HG03520 (cell line): ENCODE measurements around the gene OBI1.

Experiments
- ATAC-seq: cut with Tn5 transposase; IDR thresholded peaks from one replicate; pipeline ENCODE4 v1.9.1; 2021; ENCODE audit warnings: mild to moderate bottlenecking, moderate library complexity; ENCODE audit not compliant: unreplicated experiment

The OBI1 gene

DNA sequence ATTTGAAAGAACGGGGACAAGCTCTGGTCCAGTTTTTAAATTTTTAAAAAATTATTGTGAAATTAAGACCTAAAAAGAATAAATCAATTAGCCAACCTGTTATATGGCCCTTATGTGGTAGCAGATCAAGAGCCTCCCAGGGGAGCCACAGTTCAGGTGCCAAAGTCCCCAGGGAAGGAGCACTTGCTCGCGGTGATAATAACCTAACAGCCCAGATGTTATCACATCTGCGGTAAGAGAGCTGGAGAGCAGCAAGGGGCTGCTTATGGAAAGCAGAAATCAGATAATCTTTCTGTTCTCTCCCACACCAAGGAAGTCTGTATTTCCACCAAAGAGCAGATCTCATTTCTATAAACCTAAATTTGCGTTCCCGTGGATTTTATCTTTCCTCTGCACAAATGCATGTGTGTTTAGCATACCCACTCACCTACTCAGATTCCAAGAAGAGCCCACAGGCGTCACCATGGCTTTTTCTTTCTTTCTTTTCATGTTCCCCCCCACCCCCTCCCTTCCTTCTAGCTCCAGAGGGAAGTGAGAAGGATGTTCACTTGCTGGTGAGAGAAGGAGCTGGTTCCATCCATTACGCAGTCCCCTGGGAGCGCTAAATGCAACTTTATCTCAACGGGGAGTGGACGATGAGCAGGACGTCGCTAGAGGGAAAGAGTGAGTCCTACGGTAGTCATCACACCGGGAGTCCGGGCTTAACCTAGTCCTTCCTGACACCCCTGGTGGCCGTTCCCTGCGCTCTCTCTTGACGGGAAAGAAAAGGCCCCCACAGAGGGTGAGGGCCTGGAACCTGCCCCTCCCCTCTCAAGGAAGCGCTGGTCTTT, 54.0 kb downstream of the OBI1 start:
- no peak for ATAC-seq

DNA sequence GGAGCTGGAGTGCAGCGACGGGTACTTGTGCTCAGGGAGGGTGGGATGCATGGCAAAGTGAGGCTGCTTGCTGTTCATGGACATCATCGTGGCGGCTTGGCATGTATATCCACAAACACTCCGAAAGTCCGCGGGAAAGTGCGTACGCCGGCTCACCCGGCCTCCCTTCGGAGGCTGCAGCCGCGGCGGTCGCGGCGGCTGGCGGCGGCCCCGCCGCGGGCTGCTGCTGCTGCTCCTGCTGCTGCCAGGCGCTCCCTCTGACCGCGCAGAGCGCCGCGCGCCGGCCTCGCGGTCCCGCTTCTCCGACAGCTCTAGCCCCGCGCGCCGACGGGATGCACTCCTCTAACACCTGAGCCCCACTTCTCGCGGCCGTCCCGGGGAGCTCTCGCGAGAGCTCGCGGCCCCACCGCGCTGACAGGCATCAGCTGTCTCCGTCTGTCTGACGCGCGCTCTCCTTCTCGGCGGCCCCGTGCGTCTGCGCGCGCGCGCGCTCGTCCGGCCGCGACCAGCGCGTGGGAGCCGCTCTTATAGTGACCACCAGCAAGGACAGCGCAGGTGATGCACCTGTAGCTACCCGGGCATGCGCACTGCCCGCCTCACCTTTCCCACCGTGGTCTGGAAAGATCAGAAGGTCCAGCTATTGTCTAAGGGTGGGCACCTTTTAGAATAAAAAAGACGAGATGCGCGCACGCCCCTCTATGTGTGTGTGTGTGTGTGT, 55.6 kb downstream of the OBI1 start, which contains the start of gene POU4F1:
Gene POU4F1 (minus strand): TSS at position 313 of the 718 bp plus-strand sequence. CDS start 226 bp downstream, at position 87.
- peak; percentile 93 for ATAC-seq

DNA sequence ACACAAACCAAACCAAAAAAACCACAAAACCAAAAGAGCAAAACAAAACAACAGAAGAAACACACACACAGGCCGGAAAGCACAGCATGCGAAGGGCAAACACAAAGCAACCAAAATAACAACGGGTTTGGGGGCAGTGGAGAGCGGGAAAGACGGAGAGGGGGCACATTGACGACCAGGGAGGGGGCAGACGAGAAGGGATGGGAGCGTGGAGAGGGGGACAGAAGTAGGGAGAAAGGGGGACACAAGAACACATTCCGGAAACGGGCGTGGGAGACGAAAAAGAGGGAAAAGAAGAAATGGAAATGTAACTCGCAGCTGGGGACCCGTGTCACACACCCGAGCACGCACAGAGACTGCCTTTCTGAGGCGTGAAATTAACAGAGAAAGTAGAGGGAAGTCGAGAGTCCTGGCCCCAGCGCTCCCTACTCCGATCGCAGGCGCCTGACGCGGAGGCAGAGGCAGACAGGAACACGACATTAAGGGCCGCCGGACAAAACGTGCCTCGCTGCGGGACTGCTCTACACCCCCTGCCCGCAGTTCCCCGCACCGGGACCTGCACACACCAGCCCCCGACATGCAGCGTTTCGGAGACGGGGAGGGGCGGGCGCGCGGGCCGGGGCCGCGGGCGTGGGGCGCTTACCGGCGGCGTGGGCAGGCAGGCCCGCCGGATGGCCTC, 56.3 kb downstream of the OBI1 start:
- ATAC-seq, result peak; percentile 10

DNA sequence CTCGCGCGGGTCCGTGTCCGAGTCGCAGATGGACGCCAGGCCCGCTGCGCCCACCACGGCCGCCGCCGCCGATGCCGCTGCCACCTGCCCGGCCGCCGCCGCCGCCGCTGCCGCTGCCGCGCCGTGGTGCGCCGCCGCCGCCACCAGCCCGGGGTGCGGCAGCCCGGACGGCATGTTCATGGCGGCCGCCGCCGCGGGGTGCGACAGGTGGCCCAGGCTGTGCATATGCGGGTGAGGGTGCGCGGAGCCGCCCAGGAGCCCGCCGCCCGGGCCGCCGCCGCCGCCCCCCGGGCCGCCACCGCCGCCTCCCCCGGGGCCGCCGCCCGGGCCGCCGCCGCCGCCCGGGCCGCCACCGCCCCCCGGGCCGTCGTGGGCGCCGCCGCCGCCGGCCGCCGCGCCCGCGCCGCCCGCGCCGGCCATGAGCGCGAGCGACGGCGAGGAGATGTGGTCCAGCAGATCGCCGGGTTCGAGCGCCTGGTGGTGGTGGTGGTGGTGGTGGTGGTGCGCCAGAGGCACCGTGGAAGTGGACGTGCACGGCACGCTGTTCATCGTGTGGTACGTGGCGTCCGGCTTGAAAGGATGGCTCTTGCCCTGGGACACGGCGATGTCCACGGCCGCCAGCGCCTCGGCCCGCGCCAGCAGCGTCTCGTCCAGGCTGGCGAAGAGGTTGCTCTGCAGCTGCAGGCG, 56.9 kb downstream of the OBI1 start:
- ATAC-seq, result no peak

DNA sequence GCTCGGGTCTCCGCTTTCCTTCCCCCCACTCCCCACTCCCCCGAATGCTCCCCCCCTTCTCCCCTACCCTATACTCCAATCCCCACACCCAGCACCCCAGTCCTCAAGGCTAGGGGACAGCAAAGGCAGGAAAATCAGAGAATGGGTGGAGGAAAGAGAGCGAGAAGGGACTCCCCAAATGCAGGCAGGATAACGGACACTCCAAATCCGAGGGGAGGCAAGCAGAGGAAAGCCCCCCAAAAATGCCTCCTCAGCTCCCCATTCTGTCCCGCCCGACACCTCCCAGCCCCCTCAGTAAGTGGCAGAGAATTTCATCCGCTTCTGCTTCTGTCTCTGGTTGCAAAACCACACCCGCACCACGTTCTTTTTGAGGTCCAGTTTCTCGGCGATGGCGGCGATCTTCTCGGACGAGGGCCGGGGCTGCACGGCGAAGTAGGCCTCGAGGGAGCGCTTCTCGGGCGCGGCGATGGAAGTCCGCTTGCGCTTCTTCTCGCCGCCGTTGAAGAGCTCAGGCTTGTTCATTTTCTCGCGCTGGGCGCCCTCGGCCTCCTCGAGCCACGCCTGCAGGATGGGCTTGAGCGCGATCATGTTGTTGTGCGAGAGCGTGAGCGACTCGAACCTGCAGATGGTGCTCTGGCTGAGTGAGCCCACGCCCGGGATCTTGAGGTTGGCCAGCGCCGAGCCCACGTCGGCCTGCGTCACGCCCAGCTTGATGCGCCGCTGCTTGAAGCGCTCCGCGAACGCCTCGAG, 57.7 kb downstream of the OBI1 start:
- no peak for ATAC-seq

DNA sequence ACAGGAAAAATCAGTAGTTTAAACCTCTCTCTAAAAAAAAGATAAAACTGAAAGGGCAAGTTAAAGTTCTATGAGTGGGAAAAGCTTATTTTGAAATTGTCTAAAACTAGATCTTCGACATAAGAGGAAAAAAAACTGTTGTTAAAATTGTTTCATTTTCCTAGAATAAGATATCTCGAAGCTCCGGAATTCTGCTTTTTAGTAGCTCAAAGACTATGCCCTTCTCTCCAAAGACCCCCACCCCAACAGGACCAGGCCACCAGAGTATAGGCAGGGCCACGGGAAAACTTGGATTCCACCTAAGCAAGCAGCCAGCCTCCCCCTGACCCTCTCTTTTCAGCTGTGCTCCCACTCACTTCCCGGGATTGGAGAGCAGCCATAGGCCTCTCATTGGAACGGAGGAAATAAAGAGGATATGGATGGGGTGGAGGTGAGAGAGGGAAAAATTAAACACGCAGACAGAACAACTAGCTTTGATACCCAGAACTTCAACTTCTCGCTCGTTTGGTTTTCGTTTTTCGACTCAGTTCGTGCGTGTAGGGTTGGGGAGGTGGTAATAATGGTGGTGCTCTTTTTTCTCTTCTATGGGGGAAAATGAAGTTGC, 58.6 kb downstream of the OBI1 start:
- no peak for ATAC-seq

DNA sequence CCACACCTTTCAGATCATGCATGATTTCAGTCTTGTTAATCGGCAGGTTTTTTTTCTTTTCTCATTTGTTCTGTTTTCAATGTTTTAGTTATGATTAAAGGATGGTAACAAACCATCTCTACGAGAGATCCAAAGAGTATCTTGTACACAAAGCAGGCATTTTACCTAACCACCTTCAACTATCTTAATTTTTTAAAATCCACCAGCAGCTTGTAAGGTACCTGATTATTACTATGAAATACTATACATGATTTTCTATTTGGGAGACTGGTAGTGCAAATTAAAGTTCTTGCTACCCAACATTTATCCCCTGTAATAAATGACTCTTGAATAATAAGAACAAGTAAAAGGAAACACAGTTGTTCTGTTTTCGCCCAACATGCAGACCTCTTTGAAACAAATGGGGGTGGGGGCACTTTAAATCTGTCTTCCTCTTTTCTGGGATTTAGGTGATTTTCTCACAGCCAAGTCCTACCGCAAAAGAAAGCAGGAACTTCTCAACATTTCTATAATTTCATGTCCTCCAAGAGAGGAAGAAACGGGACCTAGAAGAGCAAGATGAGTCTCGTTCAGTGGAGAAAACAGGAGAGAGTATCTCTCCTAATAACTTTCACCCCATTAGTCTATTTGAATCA, 59.2 kb downstream of the OBI1 start:
- no peak for ATAC-seq

DNA sequence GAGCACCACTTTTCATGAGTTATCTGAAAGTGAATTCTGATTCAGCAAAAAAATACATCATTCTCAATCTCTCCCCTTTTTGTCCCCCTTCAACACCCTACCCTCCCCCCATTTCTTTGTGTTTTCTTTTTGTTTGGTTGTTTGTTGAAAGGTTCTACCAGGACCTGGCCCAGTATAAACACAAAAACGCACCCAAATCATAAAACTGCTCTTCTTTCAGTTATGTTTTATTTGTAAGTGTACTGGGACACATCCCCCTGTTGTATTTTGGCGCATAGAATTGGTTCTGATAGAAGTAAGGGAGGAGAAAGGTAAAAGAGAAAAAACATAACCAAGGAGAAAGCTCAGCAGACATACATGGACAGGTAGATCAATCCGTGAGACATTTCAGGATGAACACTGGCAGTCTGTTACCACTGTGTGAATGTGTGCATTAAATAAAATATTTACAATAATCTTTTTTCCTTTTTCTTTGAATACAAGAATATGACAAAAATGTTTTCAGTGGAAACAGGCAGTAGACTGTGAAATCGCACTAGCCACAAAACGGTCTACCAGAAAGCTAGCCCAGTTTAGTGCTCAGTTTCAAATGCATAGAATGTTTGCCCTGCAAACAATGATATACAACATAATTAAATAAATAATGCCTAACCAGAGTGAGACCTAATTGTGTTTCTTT, 59.9 kb downstream of the OBI1 start:
- ATAC-seq, result no peak

DNA sequence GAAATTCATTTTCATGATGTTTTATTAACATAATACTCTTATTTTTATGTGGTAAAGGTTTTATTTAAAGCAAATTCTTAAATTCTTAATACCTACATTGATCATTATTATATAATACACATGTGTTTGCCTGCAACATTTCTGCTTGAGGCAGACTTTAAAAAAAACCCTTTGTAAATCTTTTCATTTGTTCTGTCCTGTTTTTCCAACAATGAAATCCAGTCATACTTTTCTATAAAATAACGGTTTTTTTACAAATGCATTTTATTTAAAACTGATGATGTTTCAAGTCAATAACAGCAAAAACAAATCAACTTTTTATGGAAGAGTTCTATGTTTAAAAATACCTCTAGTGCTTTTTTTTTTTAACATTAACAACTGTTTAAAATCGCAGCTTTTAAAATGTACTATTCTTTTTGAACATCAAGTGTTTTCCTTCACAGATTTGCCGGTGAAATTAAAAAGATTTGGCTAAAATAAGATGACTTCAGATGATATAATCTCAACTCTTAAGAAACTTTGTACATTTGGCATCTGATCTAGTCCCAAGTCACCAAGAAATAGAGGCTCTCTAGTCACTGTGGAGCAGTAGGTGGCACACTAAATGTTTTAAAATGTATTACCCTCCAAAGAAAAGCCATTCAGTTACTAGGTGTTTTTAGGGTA, 60.7 kb downstream of the OBI1 start:
- no peak for ATAC-seq

DNA sequence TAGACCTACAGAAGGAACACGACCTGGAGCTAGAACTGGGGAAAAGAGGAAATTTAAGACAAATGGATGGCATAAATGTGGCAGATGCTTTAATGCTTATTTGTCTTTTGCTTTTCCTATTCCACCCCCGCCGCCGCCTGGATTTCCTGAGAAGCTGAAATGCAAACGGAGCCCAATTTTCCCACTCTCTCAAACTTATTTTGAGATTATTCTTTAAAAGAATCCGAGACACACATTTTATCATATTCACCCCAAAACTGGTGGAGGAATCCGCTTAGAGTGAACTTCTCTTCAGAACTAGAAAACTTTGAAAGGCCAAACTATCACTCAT, 61.4 kb downstream of the OBI1 start:
- ATAC-seq, result no peak

DNA sequence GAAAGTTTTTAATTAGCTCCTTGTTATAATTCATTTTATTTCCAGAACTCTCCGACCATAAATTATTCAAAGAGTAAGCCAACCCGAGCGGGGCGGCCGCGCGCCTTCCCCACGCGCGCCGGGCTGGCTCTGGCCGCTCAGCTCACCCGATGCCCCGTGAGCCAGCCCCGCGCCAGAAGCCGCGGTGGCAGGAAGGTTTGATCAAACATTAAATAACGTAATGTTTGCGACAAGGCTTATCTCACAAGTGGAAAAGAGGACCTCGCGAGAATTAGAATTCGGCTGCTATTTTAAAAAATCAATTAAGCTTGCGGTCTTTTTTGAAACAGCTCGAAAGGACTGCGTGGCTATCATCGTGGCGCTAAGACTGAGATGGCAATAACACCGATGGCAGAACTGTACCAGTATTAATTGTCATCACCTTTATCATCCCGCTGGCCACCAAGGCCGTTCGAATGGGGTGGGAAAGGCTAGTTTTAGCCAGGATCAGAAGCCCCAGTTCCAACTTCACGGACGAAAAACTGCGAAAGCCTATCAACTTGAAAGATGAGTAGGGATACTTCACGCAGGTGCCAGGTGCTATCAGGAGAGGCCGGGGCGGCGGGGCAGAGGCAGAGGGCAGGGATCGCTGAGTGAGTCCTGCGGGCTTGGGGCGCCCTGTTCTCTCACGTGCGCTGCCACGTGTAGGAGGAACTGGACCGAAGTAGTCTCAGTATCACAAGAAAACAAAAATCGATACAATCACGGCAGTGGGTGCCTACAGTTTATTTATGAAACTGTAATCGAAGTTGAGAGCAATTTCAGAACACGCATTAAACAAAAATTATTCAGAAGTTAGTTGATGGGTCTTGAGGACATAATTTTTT, 62.0 kb downstream of the OBI1 start:
- ATAC-seq, result no peak

DNA sequence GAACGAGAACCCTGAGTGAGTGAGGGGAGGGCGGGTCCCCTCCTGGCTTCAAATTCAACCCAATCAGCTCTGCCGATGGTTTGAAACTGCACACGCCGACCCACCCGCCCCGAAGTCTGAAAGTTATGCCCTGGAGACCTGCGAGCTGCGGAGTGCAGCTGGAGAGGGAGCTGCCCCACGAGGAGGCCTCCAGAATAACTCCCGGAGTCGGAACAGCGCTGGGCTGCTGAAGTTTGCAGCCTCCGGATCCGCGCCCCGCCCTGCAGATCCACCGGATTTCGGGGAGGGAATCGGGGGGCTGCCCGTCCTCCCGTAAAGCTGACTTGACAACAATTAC, 62.6 kb downstream of the OBI1 start:
- ATAC-seq, result no peak

DNA sequence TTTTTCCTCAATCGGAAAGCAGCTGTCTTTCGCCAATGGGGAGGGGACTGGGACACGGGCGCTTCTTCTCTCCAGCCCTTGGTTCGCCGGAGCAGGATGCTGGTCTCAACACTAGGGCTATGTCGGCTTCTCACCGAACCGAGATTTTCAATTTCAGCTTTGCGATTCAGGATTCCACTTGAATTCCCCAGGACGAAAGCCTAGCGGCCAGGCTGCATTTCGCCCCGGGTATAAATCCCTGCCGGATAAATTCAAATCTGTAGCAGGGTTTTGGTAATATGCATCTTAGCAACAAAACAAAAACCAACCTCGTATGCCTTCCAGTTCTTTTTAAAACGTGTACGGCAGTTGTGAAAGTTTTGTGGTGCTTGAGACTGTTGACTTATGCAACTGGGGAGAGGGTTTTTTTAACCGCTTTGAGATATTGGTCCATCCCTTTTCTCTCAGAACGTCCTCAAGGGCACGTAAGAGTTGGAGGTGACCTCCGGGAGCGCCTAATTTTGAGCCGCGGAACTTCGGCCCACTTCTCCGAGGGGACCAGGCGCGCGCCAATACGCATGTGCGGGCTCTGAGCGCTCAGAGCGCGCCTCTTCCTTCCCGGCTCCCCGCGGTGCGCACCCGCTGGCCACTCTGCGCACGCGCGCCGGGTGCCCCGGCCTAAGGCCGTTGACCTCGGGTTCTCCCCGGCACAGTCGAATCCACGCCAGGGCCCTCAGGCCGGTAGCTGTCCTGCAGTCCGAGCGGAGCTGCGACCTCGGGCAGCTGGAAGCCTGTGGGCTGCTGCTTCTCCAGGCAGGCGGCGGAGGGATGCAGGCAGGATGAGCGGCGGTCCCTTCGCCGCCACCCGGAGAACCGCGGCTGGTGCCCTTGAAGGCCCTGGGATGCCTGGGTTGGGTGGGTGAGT, 63.2 kb downstream of the OBI1 start:
- peak; percentile 88 for ATAC-seq

DNA sequence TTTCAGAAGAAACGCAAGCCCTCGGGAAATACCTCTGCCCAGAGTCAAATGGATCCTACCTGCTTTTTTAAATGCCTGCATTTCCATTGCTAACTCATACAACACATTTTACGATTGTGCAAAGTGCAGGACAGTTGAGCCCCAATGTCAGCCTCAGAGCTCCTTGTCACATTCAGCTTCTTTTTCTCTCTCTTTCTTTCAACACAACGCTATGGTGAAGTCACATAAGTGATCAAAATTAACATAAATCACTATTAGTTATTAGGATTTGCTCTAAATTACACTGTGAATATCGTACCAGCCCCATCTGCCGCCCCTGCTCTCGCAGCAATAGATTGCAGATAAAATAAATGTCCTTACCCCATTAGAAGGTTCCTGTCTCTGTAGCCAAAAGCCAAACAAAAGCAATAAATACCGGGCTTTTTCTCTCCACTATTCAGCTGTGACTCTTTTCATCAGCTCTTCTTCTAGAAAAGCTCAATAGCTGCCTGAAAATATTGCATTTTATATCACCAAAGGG, 64.4 kb downstream of the OBI1 start:
- no peak for ATAC-seq

DNA sequence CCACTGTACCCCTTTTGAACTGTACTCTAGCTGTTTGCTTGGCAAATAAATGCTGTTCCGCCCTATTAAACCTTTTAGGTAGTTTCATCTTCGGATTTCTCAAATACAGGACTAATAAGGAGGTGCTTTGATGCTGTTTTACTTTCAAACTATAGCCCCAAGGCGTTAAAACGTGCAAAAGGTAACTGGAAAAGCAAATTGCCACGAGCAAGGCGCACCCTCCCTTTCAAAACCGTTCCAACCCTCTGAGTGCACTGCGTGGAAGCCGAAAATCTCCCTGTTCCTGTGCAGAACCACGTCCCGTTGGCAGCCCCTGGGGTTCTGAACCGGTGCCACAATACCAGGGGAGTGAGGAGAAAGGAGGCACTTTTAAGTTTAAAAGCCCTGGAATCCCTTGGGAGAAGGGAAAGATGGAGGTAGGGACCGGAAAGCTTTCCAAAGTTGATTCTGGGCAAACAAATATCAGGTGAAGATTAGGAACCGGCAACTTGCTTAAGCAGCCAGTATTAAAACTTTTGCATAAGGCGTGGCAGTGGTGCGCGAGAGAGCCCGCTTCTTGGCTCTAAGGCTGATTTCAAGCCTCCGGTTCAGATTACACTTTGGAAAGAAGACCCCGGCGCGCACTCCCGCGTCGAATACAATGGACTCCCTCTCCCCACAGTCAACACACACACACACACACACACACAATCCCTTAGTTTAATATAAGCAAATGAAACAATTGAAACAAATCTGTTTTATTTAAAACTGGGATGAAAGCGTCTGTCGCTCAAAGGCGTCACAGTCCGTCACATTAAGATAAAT, 65.1 kb downstream of the OBI1 start:
- ATAC-seq, result no peak

DNA sequence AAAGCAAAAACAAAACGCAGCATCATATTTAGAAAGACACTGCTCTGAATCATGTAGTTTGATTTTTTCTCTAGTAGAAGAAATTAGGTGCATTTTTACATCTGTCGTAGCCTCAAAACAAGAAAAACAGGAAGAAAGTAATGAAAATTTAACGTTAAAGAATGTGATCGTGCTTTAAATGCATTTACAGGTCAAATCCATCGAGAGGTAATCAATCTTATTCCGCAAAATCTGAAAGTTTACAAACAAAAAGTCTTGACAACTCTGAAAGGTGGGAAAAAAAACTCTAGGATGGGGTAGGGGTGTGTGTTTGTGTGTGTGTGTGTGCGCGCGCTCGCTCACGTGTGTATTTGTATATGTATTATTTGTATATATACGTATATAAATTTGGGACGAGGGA, 65.8 kb downstream of the OBI1 start:
- ATAC-seq, result no peak
